ENCODE data around the gene NXNL2. TPM values are rescaled to one million over a fixed set of nuclear protein-coding genes. Genes with fewer than 3 reads are reported as not detected.

NXNL2 gene
- total RNA-seq, 2 experiments from 2014 or later: not detected

- POLR2A ChIA-PET: no interaction called here
- CTCF ChIA-PET: no interaction called here
Measured at GRCh38 chr9:88530051-88530450, 4.9 kb upstream of the NXNL2 start.

GRCh38 chr9:88531920-88532698 is 2.9 kb upstream of the NXNL2 start:
- ChIA-PET POLR2A (no interaction called here), CTCF (no interaction called here)

GRCh38 chr9:88533951-88534455 is 975 bp upstream of the NXNL2 start:
- POLR2A ChIA-PET: no interaction called here
- CTCF ChIA-PET: no interaction called here

GRCh38 chr9:88535226-88536022 is 446 bp downstream of the NXNL2 start:
- CTCF ChIA-PET: no interaction called here
- POLR2A ChIA-PET: no interaction called here

GRCh38 chr9:88536023-88536324 is 996 bp downstream of the NXNL2 start:
- POLR2A ChIA-PET: no interaction called here

GRCh38 chr9:88536951-88537760 is 2.2 kb downstream of the NXNL2 start:
- ChIA-PET POLR2A (interaction anchor here (0.6 kb wide), 1 partner anchor 61 kb away, joined by 9 read pairs; no protein-coding TSS in a partner anchor), CTCF (no interaction called here)

More at GRCh38 chr9:88536023-88536324, 996 bp downstream of the NXNL2 start:
- CTCF ChIA-PET: no interaction called here

- ChIA-PET POLR2A (no interaction called here), CTCF (no interaction called here)
Measured at GRCh38 chr9:88537761-88538091, 2.7 kb downstream of the NXNL2 start.

GRCh38 chr9:88538311-88539085 is 3.5 kb downstream of the NXNL2 start:
- CTCF ChIA-PET: no interaction called here

GRCh38 chr9:88539246-88539645 is 4.3 kb downstream of the NXNL2 start:
- CTCF ChIA-PET: no interaction called here
- POLR2A ChIA-PET: no interaction called here

More at GRCh38 chr9:88538311-88539085, 3.5 kb downstream of the NXNL2 start:
- POLR2A ChIA-PET: no interaction called here

- CTCF ChIA-PET: no interaction called here
Measured at GRCh38 chr9:88540251-88540763, 5.3 kb downstream of the NXNL2 start.

GRCh38 chr9:88544245-88544644 is 9.3 kb downstream of the NXNL2 start:
- ChIA-PET POLR2A (no interaction called here), CTCF (no interaction called here)

More at GRCh38 chr9:88540251-88540763, 5.3 kb downstream of the NXNL2 start:
- POLR2A ChIA-PET: no interaction called here

- POLR2A ChIA-PET: no interaction called here
- CTCF ChIA-PET: no interaction called here
Measured at GRCh38 chr9:88551546-88552137, 16.7 kb downstream of the NXNL2 start.

- POLR2A ChIA-PET: no interaction called here
- CTCF ChIA-PET: no interaction called here
Measured at GRCh38 chr9:88553350-88553749, 18.4 kb downstream of the NXNL2 start.

- POLR2A ChIA-PET: no interaction called here
- CTCF ChIA-PET: interaction anchor here (0.6 kb wide), 1 partner anchor 717 kb away, joined by 3 read pairs; no protein-coding TSS in a partner anchor
Measured at GRCh38 chr9:88555268-88555980, 20.4 kb downstream of the NXNL2 start.

- ChIA-PET POLR2A (no interaction called here), CTCF (no interaction called here)
Measured at GRCh38 chr9:88559661-88560060, 24.7 kb downstream of the NXNL2 start.

GRCh38 chr9:88567870-88568269 is 32.9 kb downstream of the NXNL2 start:
- ChIA-PET CTCF (no interaction called here), POLR2A (no interaction called here)

- POLR2A ChIA-PET: no interaction called here
Measured at GRCh38 chr9:88571419-88571818, 36.4 kb downstream of the NXNL2 start.

GRCh38 chr9:88572684-88573083 is 37.7 kb downstream of the NXNL2 start:
- POLR2A ChIA-PET: no interaction called here
- CTCF ChIA-PET: no interaction called here

More at GRCh38 chr9:88571419-88571818, 36.4 kb downstream of the NXNL2 start:
- CTCF ChIA-PET: no interaction called here

GRCh38 chr9:88574953-88575352 is 40.0 kb downstream of the NXNL2 start:
- POLR2A ChIA-PET: no interaction called here
- CTCF ChIA-PET: no interaction called here
